SK-N-SH (cell line): ENCODE results near the gene BCAP31. TPM values are rescaled to one million over a fixed set of nuclear protein-coding genes. Genes with fewer than 3 reads are reported as not detected.

ENCODE experiments used
- CTCF ChIA-PET: fragments of 300-600, 350-600 bp; formaldehyde crosslinking; extraction: SDS; loops from one replicate; lab custom pipeline; 2021; lab: Yijun Ruan, JAX
- POLR2A ChIA-PET: fragments of 350-600 bp; sonication (Branson Sonifier 250); formaldehyde crosslinking; extraction: SDS; loops from one replicate; lab custom pipeline; 2020; ENCODE audit warnings: antibody characterized with exemption, inconsistent platforms; lab: Yijun Ruan, JAX
- DNase-seq: peaks from one replicate; pipeline ENCODE4 v3.0.0; 2012
- H2AFZ ChIP-seq: fragments of 200-600 bp; sonication (generic); 2 replicates; pipeline ENCODE4 v1.8.1; 2016; ENCODE audit warnings: antibody characterized with exemption, mild to moderate bottlenecking, low read depth
- H3F3A ChIP-seq: fragments of 200-600 bp; sonication (generic); replicated peaks from 2 replicates; pipeline ENCODE3; 2016; ENCODE audit warnings: antibody characterized with exemption, mild to moderate bottlenecking; ENCODE audit not compliant: insufficient read depth
- H3K27ac ChIP-seq, 2 experiments: fragments of 200-500 bp in 1 of 2; fragments of 200-600 bp in 1 of 2; sonication (Bioruptor generic) in 1 of 2; sonication (generic), shearing (Covaris generic) in 1 of 2; 2 replicates each; pipeline versions ENCODE4 v1.5.1 to v1.6.1; 2014 to 2016; ENCODE audit warnings: low read depth in 2 of 2, inconsistent platforms in 1 of 2, low read length in 1 of 2, mild to moderate bottlenecking in 1 of 2, mixed read lengths in 1 of 2
- H3K27me3 ChIP-seq: fragments of 200-600 bp; sonication (generic), shearing (Covaris generic); 2 replicates; pipeline ENCODE4 v1.6.1; 2016; ENCODE audit warnings: mixed run types; ENCODE audit not compliant: insufficient read depth
- H3K36me3 ChIP-seq, 2 experiments: fragments of 200-500 bp in 1 of 2; fragments of 200-600 bp in 1 of 2; sonication (Bioruptor generic) in 1 of 2; sonication (generic) in 1 of 2; replicated peaks in 1 of 2; 2 replicates each; pipeline versions ENCODE3 to v1.5.1; 2014 to 2016; ENCODE audit warnings: low read length in 1 of 2, mild to moderate bottlenecking in 1 of 2; ENCODE audit not compliant: insufficient read depth in 2 of 2, control insufficient read depth in 1 of 2
- H3K4me1 ChIP-seq, 2 experiments: fragments of 200-500 bp in 1 of 2; fragments of 200-600 bp in 1 of 2; sonication (Bioruptor generic) in 1 of 2; sonication (generic), shearing (Covaris generic) in 1 of 2; 2 replicates each; pipeline versions ENCODE4 v1.5.1 to v1.6.1; 2014 to 2016; ENCODE audit warnings: low read depth in 1 of 2, low read length in 1 of 2, mixed run types in 1 of 2; ENCODE audit not compliant: insufficient read depth in 2 of 2, control insufficient read depth in 1 of 2
- H3K4me2 ChIP-seq: fragments of 200-600 bp; sonication (generic), shearing (Covaris generic); 2 replicates; pipeline ENCODE4 v1.6.1; 2017; ENCODE audit warnings: mixed run types
- H3K4me3 ChIP-seq, 2 experiments: fragments of 200-500 bp in 1 of 2; fragments of 200-600 bp in 1 of 2; sonication (Bioruptor generic) in 1 of 2; sonication (generic), shearing (Covaris generic) in 1 of 2; 2 replicates each; pipeline versions ENCODE4 v1.5.1 to v1.8.1; 2014 to 2016; ENCODE audit warnings: low read depth in 2 of 2, inconsistent platforms in 1 of 2, low read length in 1 of 2, mild to moderate bottlenecking in 1 of 2, mixed read lengths in 1 of 2, moderate library complexity in 1 of 2
- H3K79me2 ChIP-seq: fragments of 200-600 bp; sonication (generic); 2 replicates; pipeline ENCODE4 v1.8.1; 2017; ENCODE audit warnings: mild to moderate bottlenecking; ENCODE audit not compliant: insufficient read depth
- H3K9ac ChIP-seq: fragments of 200-600 bp; sonication (generic); 2 replicates; pipeline ENCODE4 v1.6.1; 2017; ENCODE audit warnings: mixed run types
- H3K9me2 ChIP-seq: fragments of 200-600 bp; sonication (generic); 2 replicates; pipeline ENCODE4 v1.6.1; 2017; ENCODE audit warnings: mixed run types
- H3K9me3 ChIP-seq: fragments of 200-600 bp; sonication (generic); 2 replicates; pipeline ENCODE4 v1.6.1; 2017; ENCODE audit warnings: mixed run types, mild to moderate bottlenecking, moderate library complexity
- H4K20me1 ChIP-seq: fragments of 200-600 bp; sonication (generic); 2 replicates; pipeline ENCODE4 v1.6.1; 2017; ENCODE audit warnings: mild to moderate bottlenecking, mixed run types; ENCODE audit not compliant: insufficient read depth
- CTCF ChIP-seq: fragments of 200-600 bp; sonication (generic); IDR thresholded peaks from 2 replicates; pipeline ENCODE4 v1.6.1; 2017; ENCODE audit warnings: antibody characterized with exemption, mild to moderate bottlenecking, moderate library complexity
- EP300 ChIP-seq, 2 experiments: IDR thresholded peaks; 2 replicates each; pipeline versions ENCODE4 v1.4.0 to v1.6.1; 2012; ENCODE audit warnings: borderline replicate concordance in 1 of 2, low read depth in 1 of 2, low read length in 1 of 2
- EZH2phosphoT487 ChIP-seq: fragments of 200-600 bp; sonication (generic); IDR thresholded peaks from 2 replicates; pipeline ENCODE4 v1.6.1; 2017; ENCODE audit warnings: low read depth, mixed run types, mild to moderate bottlenecking, antibody characterized with exemption, moderate library complexity, borderline replicate concordance
- FOXJ3 ChIP-seq: sonication (generic); formaldehyde crosslinking; IDR thresholded peaks from 2 replicates; pipeline ENCODE4 v1.5.1; 2020; ENCODE audit warnings: mild to moderate bottlenecking, missing genetic modification reagents
- FOXM1 ChIP-seq: IDR thresholded peaks from 2 replicates; pipeline ENCODE4 v1.4.0; 2012; ENCODE audit warnings: low read depth, mild to moderate bottlenecking
- GABPA ChIP-seq: IDR thresholded peaks from 2 replicates; pipeline ENCODE4 v1.4.0; 2012; ENCODE audit warnings: low read depth, mild to moderate bottlenecking
- GATA2 ChIP-seq: sonication (generic); formaldehyde crosslinking; IDR thresholded peaks from 2 replicates; pipeline ENCODE4 v1.5.0; 2020; ENCODE audit warnings: mild to moderate bottlenecking, missing genetic modification reagents
- JUND ChIP-seq: IDR thresholded peaks from 2 replicates; pipeline ENCODE4 v1.4.0; 2012
- MEF2A ChIP-seq: IDR thresholded peaks from 2 replicates; pipeline ENCODE4 v1.4.0; 2012; ENCODE audit warnings: low read depth, borderline replicate concordance
- NFIC ChIP-seq: IDR thresholded peaks from 2 replicates; pipeline ENCODE4 v1.4.0; 2012; ENCODE audit warnings: borderline replicate concordance
- PBX3 ChIP-seq: IDR thresholded peaks from 2 replicates; pipeline ENCODE4; 2012
- POLR2AphosphoS5 ChIP-seq: IDR thresholded peaks from 2 replicates; pipeline ENCODE4 v1.6.1; 2012; ENCODE audit warnings: low read depth, low read length
- RAD21 ChIP-seq: IDR thresholded peaks from 2 replicates; pipeline ENCODE4 v1.6.1; 2012; ENCODE audit warnings: mild to moderate bottlenecking, low read length
- RXRA ChIP-seq: IDR thresholded peaks from 2 replicates; pipeline ENCODE4 v1.4.0; 2012; ENCODE audit warnings: low read depth, mild to moderate bottlenecking, borderline replicate concordance
- SMC3 ChIP-seq: IDR thresholded peaks from 2 replicates; pipeline ENCODE4 v1.6.1; 2012; ENCODE audit warnings: low read depth, low read length, improper control_type of control experiment
- TCF12 ChIP-seq: IDR thresholded peaks from 2 replicates; pipeline ENCODE4 v1.4.0; 2012
- USF2 ChIP-seq: fragments of 150-350 bp; IDR thresholded peaks from 2 replicates; pipeline ENCODE4 v1.6.1; 2017; ENCODE audit warnings: antibody characterized with exemption, low read length, low read depth, borderline replicate concordance
- WGBS: methylation state at CpG from one replicate; pipeline ENCODE4 v1.1.6; 2017; ENCODE audit warnings: low lambda C conversion rate; 5-methylcytosine and 5-hydroxymethylcytosine counted together
- polyA plus RNA-seq, 3 experiments: library from polyadenylated mRNA; depleted of rRNA; stranded (reverse); fragments of >200 nt; gene quantifications; 2 replicates each; pipeline ENCODE4 v1.2.3, GENCODE V29; 2012

The BCAP31 gene
- polyA plus RNA-seq, 1 of the 3 experiments (the other 2 are of a cell fraction): 173 TPM

GRCh38 chrX:153692611-153693156 is 31.5 kb downstream of the BCAP31 start:
- no peak overlapping the region for H2AFZ ChIP-seq
- WGBS: 70% methylated on average over 15 of the region's 24 CpGs
- H3F3A ChIP-seq: no peaks in the 10 kb centered on the region
- no peak for DNase-seq
- POLR2A ChIA-PET: interaction anchor here (1.2 kb wide), 1 partner anchor 15 kb away, joined by 3 read pairs; no protein-coding TSS in a partner anchor
- H3K4me1 ChIP-seq: peaks cover 0 to 37% of the 10 kb centered on the region in 2 experiments; a peak in 1 of 4 replicates
- H3K9me2 ChIP-seq: no peaks in the 10 kb centered on the region
- no peaks in the 10 kb centered on the region for H3K9me3 ChIP-seq
- H3K4me2 ChIP-seq: no peak overlapping the region
- H3K79me2 ChIP-seq: peaks cover 12% of the 10 kb centered on the region
- H3K27ac ChIP-seq: peak overlapping the region in 1 of 2 experiments; percentile 39; a peak in 1 of 4 replicates
- H3K4me3 ChIP-seq: no peak overlapping the region
- H4K20me1 ChIP-seq: peaks cover 9% of the 10 kb centered on the region; the same call in 1 of the 2 replicates
- H3K9ac ChIP-seq: no peak overlapping the region
- CTCF ChIA-PET: interaction anchor here (1.2 to 1.3 kb wide), 2 partner anchors 16 to 153 kb away, joined by 3 to 5 read pairs; no protein-coding TSS in a partner anchor
- TF ChIP-seq EZH2phosphoT487 (no peak), USF2 (no peak), CTCF (no peak), EP300 (IDR thresholded peaks at IDR 0.05; ENCODE audit: borderline replicate concordance in 1 of 2, low read depth in 1 of 2, low read length in 1 of 2) (no peak), NFIC (no peak), FOXM1 (no peak), GABPA (no peak), RXRA (no peak), RAD21 (no peak), SMC3 (no peak), GATA2 (CRISPR knock-in tag) (no peak), PBX3 (no peak), TCF12 (no peak), POLR2AphosphoS5 (no peak), FOXJ3 (CRISPR knock-in tag) (no peak), JUND (no peak), MEF2A (no peak)
- H3K27me3 ChIP-seq: no peaks in the 10 kb centered on the region; the same call in 1 of the 2 replicates
- peaks cover 0 to 2% of the 10 kb centered on the region in 2 experiments for H3K36me3 ChIP-seq
